NT2/D1 (cell line): ENCODE measurements around the gene SDHC.
"Not testable (repeated sequence)": the region's sequence is repeated elsewhere in the genome, so short reads cannot be mapped to it uniquely, and the experiment has no call there.

Experiments
- DNase-seq: peaks from one replicate; pipeline ENCODE4 v3.0.0-alpha.2; 2011; ENCODE audit warnings: low read depth, low spot score
- H3K27me3 ChIP-seq: 2 replicates; pipeline ENCODE4 v1.6.0; 2011; ENCODE audit warnings: mild to moderate bottlenecking; ENCODE audit not compliant: insufficient read length, insufficient read depth
- H3K36me3 ChIP-seq: 2 replicates; pipeline ENCODE4 v1.6.1; 2011; ENCODE audit warnings: mild to moderate bottlenecking, low read length, mixed read lengths; ENCODE audit not compliant: insufficient read depth, insufficient read length
- H3K4me1 ChIP-seq: 2 replicates; pipeline ENCODE4 v1.5.1; 2011; ENCODE audit not compliant: insufficient read depth, insufficient read length
- H3K4me3 ChIP-seq: 2 replicates; pipeline ENCODE4 v1.5.1; 2011; ENCODE audit warnings: low read depth; ENCODE audit not compliant: insufficient read length
- H3K9ac ChIP-seq: 2 replicates; pipeline ENCODE4 v1.6.0; 2011; ENCODE audit warnings: low read depth; ENCODE audit not compliant: insufficient read length
- H3K9me3 ChIP-seq: 2 replicates; pipeline ENCODE4 v1.5.1; 2011; ENCODE audit warnings: mild to moderate bottlenecking, low read length; ENCODE audit not compliant: insufficient read depth
- SUZ12 ChIP-seq: IDR thresholded peaks from 2 replicates; pipeline ENCODE4 v1.6.1; 2011; ENCODE audit not compliant: insufficient read length, insufficient read depth; ENCODE audit errors: extremely low read depth
- YY1 ChIP-seq: IDR thresholded peaks from 2 replicates; pipeline ENCODE4 v1.6.1; 2011; ENCODE audit not compliant: insufficient read length, insufficient read depth
- ZNF274 ChIP-seq: IDR thresholded peaks from 2 replicates; pipeline ENCODE4 v1.6.1; 2011; ENCODE audit warnings: mild to moderate bottlenecking, low read depth, low read length

The SDHC gene

GRCh38 chr1:161388639-161389038 is 74.5 kb downstream of the SDHC start:
- TF ChIP-seq YY1: no peak
- TF ChIP-seq SUZ12: no peak
- no peak for TF ChIP-seq ZNF274
- no peaks in the 10 kb centered on the region for H3K36me3 ChIP-seq
- H3K4me1 ChIP-seq: no peaks in the 10 kb centered on the region
- H3K27me3 ChIP-seq: peaks cover 9% of the 10 kb centered on the region
- H3K9ac ChIP-seq: no peak overlapping the region
- no peaks in the 10 kb centered on the region for H3K9me3 ChIP-seq
- no peak overlapping the region for H3K4me3 ChIP-seq
- DNase-seq: no peak

GRCh38 chr1:161389158-161389557 is 75.0 kb downstream of the SDHC start:
- Histone ChIP-seq H3K4me3 (peak overlapping the region; percentile 98), H3K9ac (peak overlapping the region; percentile 92)
- H3K27me3 ChIP-seq, H3K9me3 ChIP-seq, H3K4me1 ChIP-seq, DNase-seq, H3K36me3 ChIP-seq: not testable (repeated sequence)

- no peaks in the 10 kb centered on the region for H3K36me3 ChIP-seq
- H3K4me1 ChIP-seq: no peaks in the 10 kb centered on the region
- H3K27me3 ChIP-seq: peaks cover 9% of the 10 kb centered on the region
- TF ChIP-seq YY1 (no peak), ZNF274 (no peak), SUZ12 (no peak)
- H3K9ac ChIP-seq: peak overlapping the region; percentile 94
- DNase-seq: peak; percentile 89
- peak overlapping the region; percentile 98 for H3K4me3 ChIP-seq
- H3K9me3 ChIP-seq: no peaks in the 10 kb centered on the region
These were observed 75.7 kb downstream of the SDHC start for GRCh38 chr1:161389691-161390558.

GRCh38 chr1:161390559-161390858 is 76.3 kb downstream of the SDHC start:
- Histone ChIP-seq H3K9ac (peak overlapping the region; percentile 94), H3K36me3 (no peaks in the 10 kb centered on the region), H3K27me3 (peaks cover 9% of the 10 kb centered on the region), H3K4me3 (peak overlapping the region; percentile 92), H3K9me3 (no peaks in the 10 kb centered on the region), H3K4me1 (no peaks in the 10 kb centered on the region)
- DNase-seq: no peak
- TF ChIP-seq YY1 (no peak), ZNF274 (no peak), SUZ12 (no peak)

- H3K4me1 ChIP-seq, H3K36me3 ChIP-seq, H3K27me3 ChIP-seq, H3K4me3 ChIP-seq, H3K9me3 ChIP-seq, DNase-seq, H3K9ac ChIP-seq: not testable (repeated sequence)
These were observed 77.0 kb downstream of the SDHC start for GRCh38 chr1:161391136-161391535.

- TF ChIP-seq ZNF274 (no peak), SUZ12 (no peak), YY1 (no peak)
- Histone ChIP-seq H3K4me1 (no peaks in the 10 kb centered on the region), H3K36me3 (no peaks in the 10 kb centered on the region), H3K9ac (no peak overlapping the region), H3K9me3 (no peaks in the 10 kb centered on the region), H3K27me3 (peaks cover 9% of the 10 kb centered on the region), H3K4me3 (no peak overlapping the region)
- DNase-seq: no peak
These were observed 77.4 kb downstream of the SDHC start for GRCh38 chr1:161391611-161392010.

GRCh38 chr1:161393151-161393550 is 79.0 kb downstream of the SDHC start:
- no peaks in the 10 kb centered on the region for H3K4me1 ChIP-seq
- peaks cover 9% of the 10 kb centered on the region for H3K27me3 ChIP-seq
- H3K4me3 ChIP-seq: no peak overlapping the region
- H3K9me3 ChIP-seq: no peaks in the 10 kb centered on the region
- no peak for TF ChIP-seq SUZ12
- no peak for TF ChIP-seq ZNF274
- no peak for TF ChIP-seq YY1
- DNase-seq: no peak
- no peak overlapping the region for H3K9ac ChIP-seq
- no peaks in the 10 kb centered on the region for H3K36me3 ChIP-seq

- H3K36me3 ChIP-seq, H3K4me3 ChIP-seq, H3K9ac ChIP-seq, H3K4me1 ChIP-seq, DNase-seq, H3K27me3 ChIP-seq, H3K9me3 ChIP-seq: not testable (repeated sequence)
These were observed 82.9 kb downstream of the SDHC start for GRCh38 chr1:161397038-161397437.
